Measurements from ENCODE around the gene YEATS2. TPM values are rescaled to one million over a fixed set of nuclear protein-coding genes. Genes with fewer than 3 reads are reported as not detected.

YEATS2 gene
- total and polyA plus RNA-seq, 2 donors (not counting 3 experiments of a cell fraction or from before 2014, with no cell fraction given): 30.2 to 59.9 TPM

GRCh38 chr3:183801601-183802000, 104.0 kb downstream of the YEATS2 start:
- no TSS peak for BruUV-seq (replicated peaks)
- no peak overlapping the region for H2AFZ ChIP-seq (ENCODE audit: low read depth, low read length)
- ChIA-PET POLR2A (no interaction called here), CTCF (interaction anchor here (1.3 kb wide), 1 partner anchor 24 kb away, joined by 3 read pairs; the partner anchor contains the start of gene MAP6D1)
- no peak overlapping the region for H3K9ac ChIP-seq (replicated peaks; ENCODE audit: extremely low read depth, insufficient read depth, low read length)
- intact Hi-C loops (cut with micrococcal nuclease) (no loop called here), dilution Hi-C loops (cut with MboI; ENCODE audit: extremely low pct_ligation_motif_present, low sequenced_read_pairs) (no loop called here)
- H3K9me1 ChIP-seq (replicated peaks; ENCODE audit: control insufficient read depth, extremely low read depth, insufficient read depth, low read length): no peaks in the 10 kb centered on the region
- H4K20me1 ChIP-seq (replicated peaks; ENCODE audit: control insufficient read depth, extremely low read depth, insufficient read depth, low read length): no peaks in the 10 kb centered on the region
- no peak for DNase-seq (ENCODE audit: low read depth, low spot score)
- H3K4me1 ChIP-seq (ENCODE audit: control insufficient read depth, extremely low read depth, insufficient read depth, low read length): no peaks in the 10 kb centered on the region
- TF ChIP-seq POLR2AphosphoS5 (IDR thresholded peaks at IDR 0.05; ENCODE audit: insufficient read depth, low read depth, low read length): no peak
- TF ChIP-seq JUN (IDR thresholded peaks at IDR 0.05; ENCODE audit: borderline replicate concordance, insufficient read depth, insufficient read length, low read depth): no peak
- TF ChIP-seq GATA2 (IDR thresholded peaks at IDR 0.05; ENCODE audit: insufficient read depth, insufficient read length, low read depth, low read length): no peak
- no peak for TF ChIP-seq MYC (IDR thresholded peaks at IDR 0.05; ENCODE audit: low read depth, low read length)
- TF ChIP-seq EZH2 (IDR thresholded peaks at IDR 0.05; ENCODE audit: borderline replicate concordance, low read depth, low read length, severe bottlenecking): no peak
- no peak for TF ChIP-seq MAX (IDR thresholded peaks at IDR 0.05; ENCODE audit: insufficient read depth, insufficient read length)
- TF ChIP-seq CTCF (IDR thresholded peaks at IDR 0.05; ENCODE audit: extremely low read depth in 1 of 2, insufficient read depth in 1 of 2, low read depth in 1 of 2, low read length in 2 of 2): no peak
- TF ChIP-seq FOS (IDR thresholded peaks at IDR 0.05; ENCODE audit: borderline replicate concordance, insufficient read depth, low read length): no peak
- no peak for TF ChIP-seq POLR2A (IDR thresholded peaks at IDR 0.05; ENCODE audit: low read depth, low read length)
- no peaks in the 10 kb centered on the region for H3K79me2 ChIP-seq (ENCODE audit: control insufficient read depth, insufficient read depth, low read length)
- H3K4me3 ChIP-seq (replicated peaks in 1 of 3; ENCODE audit: insufficient read depth in 1 of 3, low read depth in 1 of 3, low read length in 3 of 3): no peak overlapping the region
- peaks cover 41 to 42% of the 10 kb centered on the region in 2 experiments for H3K36me3 ChIP-seq (ENCODE audit: control insufficient read depth in 2 of 2, extremely low read depth in 1 of 2, insufficient read depth in 2 of 2, low read length in 2 of 2)
- no peak for FAIRE-seq
- no peaks in the 10 kb centered on the region for H3K9me3 ChIP-seq (replicated peaks; ENCODE audit: control insufficient read depth, insufficient read depth, low read length)
- H3K27me3 ChIP-seq (ENCODE audit: control insufficient read depth in 2 of 2, insufficient read depth in 2 of 2, low read length in 2 of 2): no peaks in the 10 kb centered on the region
- no peak overlapping the region for H3K4me2 ChIP-seq (ENCODE audit: insufficient read depth, low read length)
- H3K27ac ChIP-seq (ENCODE audit: insufficient read depth, low read depth, low read length): no peak overlapping the region
